Dedifferentiated amniotic fluid mesenchymal stem cell (primary cell): ENCODE results near the gene ZNF652.
"Not testable (repeated sequence)": the region's sequence is repeated elsewhere in the genome, so short reads cannot be mapped to it uniquely, and the experiment has no call there.

Experiments used
- DNase-seq: peaks from one replicate; pipeline ENCODE4 v3.0.0-alpha.2; 2016; ENCODE audit errors: extremely low spot score

ZNF652 gene

GRCh38 chr17:49386373-49386772, 24.3 kb upstream of the ZNF652 start:
- no peak for DNase-seq

DNA sequence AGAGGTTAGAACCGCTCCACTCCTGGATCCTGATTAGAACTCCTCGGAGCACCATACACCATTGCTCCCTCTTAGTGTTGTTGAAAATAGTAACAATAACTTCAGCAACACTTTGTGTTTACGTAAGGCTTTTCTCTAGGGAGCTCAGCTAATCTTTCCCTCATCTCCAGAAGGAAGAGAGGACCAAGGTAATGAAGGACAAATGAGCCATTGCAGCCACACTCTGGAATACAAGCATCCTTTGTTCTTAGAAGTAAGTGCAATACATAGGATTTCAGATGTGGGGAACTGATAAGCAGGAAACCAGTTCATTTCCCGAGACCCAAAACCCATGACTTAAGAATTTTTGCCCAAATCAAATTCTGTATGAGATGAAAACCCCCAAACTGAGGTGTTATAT, 22.9 kb upstream of the ZNF652 start:
- no peak for DNase-seq

GRCh38 chr17:49383060-49383459, 21.0 kb upstream of the ZNF652 start:
- DNase-seq: no peak

DNA sequence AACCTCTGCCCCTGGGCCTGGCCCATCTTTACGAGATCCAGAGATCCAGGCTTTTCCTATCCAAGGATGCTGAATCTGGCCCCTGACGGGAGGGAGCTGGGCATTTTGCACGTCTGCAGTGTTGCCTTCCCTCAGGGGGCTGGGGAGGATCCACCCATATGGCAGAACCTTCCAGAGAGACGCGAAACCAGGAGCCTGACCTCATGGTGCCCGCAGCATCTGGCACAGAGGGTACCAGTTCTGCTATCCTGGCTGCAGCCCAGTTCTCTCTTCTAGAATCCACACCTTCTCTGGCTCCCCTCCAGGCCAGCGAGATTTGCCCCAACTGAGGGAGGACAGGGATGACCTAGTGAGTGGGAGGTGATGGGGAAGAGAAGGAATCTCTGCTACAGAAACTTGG, 20.5 kb upstream of the ZNF652 start:
- no peak for DNase-seq

DNA sequence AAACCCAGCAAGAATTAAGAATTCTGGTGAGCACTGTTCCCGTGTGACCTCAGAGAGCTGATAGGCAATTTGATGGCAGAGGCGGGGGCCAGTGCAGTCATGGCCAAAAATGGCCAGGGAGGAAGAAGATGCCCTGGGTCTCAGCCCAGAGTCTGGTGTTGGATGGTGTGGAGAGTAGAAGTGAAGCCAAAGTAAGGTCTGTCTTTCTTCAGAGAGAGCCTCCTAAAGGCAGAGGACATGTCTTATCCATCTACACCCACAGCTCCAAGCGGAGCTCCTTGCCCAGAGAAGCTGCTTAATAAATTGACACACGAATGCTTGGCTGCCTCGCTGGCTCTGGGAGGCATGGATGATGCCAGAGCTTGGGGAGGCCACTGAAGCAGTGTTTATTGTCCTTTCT, 19.7 kb upstream of the ZNF652 start:
- no peak for DNase-seq

- no peak for DNase-seq
Measured at GRCh38 chr17:49381033-49381432, 19.0 kb upstream of the ZNF652 start.

DNA sequence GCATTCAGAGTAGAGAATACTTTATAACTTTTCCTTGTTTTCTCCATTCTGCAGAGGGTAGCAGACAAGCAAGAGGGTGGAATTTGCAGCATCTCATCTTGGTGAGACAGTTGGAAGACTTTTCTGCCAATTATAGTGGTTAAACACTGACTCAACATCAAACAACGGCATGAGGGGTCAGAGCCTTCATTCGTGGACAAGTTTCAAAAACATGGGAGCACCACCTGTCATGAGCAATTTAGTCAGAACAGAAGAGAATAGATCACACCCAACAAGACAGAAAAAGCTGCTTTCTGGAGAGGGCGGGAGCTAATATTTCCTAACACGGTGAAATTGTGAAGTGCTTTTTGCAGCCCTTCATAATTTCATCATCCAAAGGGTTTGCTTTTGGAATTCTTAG, 17.9 kb upstream of the ZNF652 start:
- no peak for DNase-seq

DNA sequence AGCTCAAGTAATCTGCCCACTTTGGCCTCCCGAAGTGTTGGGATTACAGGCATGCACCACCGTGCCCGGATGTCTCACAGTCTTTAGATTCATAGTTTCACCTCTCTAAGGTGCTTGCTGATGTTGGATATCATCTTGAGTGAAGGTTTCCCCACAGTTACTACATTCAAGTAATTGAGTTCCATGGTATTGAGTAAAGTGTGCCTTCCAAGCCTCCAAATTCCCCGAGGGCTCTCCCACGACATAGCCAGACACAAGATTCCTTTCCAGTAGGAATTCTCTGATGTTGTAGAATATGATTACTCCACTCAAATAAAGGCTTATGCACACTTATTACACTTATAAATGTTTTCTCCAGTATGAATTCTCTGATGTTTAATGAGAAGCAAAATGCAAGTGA, 16.3 kb upstream of the ZNF652 start:
- DNase-seq: no peak

DNA sequence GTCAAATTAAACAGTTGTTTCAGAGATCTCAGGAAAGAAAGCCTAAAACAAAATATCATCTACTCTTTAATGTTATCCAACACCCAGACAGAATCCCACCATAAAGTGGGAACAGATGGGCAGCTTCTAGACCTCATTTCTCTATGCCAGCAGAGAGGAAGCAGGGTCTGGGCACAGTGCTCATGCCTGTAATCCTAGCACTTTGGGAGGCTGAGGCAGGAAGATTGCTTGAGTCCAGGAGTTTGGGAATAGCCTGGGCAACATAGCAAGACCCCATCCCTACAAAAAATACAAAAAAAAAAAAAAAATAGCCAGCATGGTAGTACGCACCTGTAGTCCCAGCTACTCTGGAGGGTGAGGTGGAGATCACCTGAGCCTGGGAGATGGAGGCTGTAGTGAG, 13.5 kb upstream of the ZNF652 start:
- no peak for DNase-seq

GRCh38 chr17:49373115-49373514, 11.1 kb upstream of the ZNF652 start:
- DNase-seq: no peak

- DNase-seq: no peak
Measured at GRCh38 chr17:49372425-49372824, 10.4 kb upstream of the ZNF652 start.

- DNase-seq: no peak
Measured at GRCh38 chr17:49370971-49371834, 9.2 kb upstream of the ZNF652 start.

- no peak for DNase-seq
Measured at GRCh38 chr17:49369760-49370159, 7.7 kb upstream of the ZNF652 start.

- DNase-seq: no peak
Measured at GRCh38 chr17:49369089-49369488, 7.0 kb upstream of the ZNF652 start.

DNA sequence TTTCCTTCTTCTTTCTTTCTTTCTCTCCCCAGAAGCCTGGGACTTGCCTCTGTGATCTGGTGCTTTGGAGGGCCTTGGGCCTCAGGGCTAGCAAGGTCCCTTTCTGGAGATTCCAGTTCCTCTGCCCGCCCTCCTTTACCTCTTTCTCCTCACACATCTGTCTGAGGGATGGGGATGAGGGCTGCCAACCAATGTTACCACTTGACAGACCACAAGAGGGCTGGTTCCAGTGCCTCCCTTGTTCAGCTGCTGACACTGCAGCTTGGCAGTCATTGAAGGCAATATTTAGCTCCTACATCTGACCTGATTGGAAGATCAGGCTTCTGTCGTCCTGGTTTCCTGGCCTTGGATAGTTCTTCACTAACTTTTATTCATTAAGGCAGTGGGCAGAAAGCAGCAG, 3.6 kb upstream of the ZNF652 start:
- DNase-seq: no peak

GRCh38 chr17:49365126-49365525, 3.1 kb upstream of the ZNF652 start:
- not testable (repeated sequence) for DNase-seq

- no peak for DNase-seq
Measured at GRCh38 chr17:49364119-49364518, 2.1 kb upstream of the ZNF652 start.

- no peak for DNase-seq
Measured at GRCh38 chr17:49363251-49363650, 1.2 kb upstream of the ZNF652 start.

GRCh38 chr17:49362723-49363117, 670 bp upstream of the ZNF652 start:
- no peak for DNase-seq

- no peak for DNase-seq
Measured at GRCh38 chr17:49361129-49361901, 735 bp downstream of the ZNF652 start.

DNA sequence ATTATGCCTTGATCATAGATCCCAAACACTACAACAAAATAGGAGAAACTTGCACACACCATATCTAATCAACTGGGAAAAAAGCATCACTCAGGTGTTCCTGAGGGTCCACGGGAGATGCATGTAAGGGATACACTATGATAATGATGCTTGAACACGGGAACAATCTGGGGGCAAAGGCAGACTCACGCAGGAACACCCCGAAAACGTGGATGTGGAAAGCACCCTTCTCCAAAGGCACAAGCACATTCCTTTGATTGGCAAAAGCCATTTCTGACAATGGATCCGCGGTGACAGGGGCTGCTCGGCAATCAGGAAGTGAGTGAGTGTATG, 1.3 kb downstream of the ZNF652 start:
- DNase-seq: no peak

DNA sequence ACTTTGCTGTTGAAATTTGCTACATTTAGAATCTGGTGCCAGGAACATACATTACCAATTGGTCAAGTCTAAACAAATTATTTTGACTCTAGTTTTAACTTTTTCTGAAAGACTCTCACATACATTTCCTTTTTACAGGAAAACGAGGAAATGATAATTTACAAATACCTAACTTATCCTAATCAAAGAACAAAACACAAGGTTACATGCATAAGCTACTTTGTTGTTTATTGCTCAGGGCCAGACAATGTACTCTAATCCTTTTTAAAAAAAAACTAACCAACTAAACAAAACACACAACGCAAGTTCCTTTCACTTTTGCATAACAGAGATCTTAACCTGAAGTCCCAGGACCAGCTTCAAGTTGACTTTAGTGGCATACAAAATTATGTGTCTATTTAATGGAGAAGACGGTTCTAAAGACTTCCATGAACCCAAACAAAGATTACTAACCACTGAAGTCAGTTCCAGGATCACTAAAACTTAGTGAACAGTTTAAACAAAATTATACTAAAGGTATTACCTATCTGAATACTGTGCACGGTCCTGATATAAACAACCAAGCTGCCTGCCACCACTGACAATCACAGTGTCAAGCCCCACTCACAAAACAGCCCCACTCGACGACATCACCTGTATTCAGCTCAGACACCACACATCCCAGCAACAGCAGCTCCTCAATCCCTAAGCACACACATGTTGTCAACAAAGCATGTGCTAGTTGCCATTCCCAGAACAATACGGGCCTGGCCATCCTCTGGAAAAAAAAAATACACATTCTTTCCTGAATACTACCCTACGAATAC, 1.9 kb downstream of the ZNF652 start:
- DNase-seq: no peak
